SK-N-MC (cell line): Measurements from ENCODE around the gene ZYX.

Experiments used
- EZH2 ChIP-seq: fragments of 200-600 bp; sonication (generic); IDR thresholded peaks from one replicate; pipeline ENCODE4 v1.6.1; 2017; ENCODE audit warnings: antibody characterized with exemption
- FOXP2 ChIP-seq: optimal IDR thresholded peaks from 2 replicates; pipeline ENCODE3; 2011; ENCODE audit warnings: mild to moderate bottlenecking, moderate library complexity; ENCODE audit not compliant: insufficient read depth; ENCODE audit errors: extremely low read length, control extremely low read depth
- POLR2AphosphoS5 ChIP-seq: IDR thresholded peaks from 2 replicates; pipeline ENCODE4 v1.6.1; 2012; ENCODE audit warnings: mild to moderate bottlenecking, low read depth, low read length, borderline replicate concordance

GRCh38 chr7:143384661-143385631, 3.8 kb downstream of the ZYX start:
- TF ChIP-seq POLR2AphosphoS5 (no peak), EZH2 (no peak), FOXP2 (no peak)
